Epidermal melanocyte (primary cell): ENCODE results near the gene GALNT7.

Experiments used
- DNase-seq: peaks from one replicate; pipeline ENCODE4 v3.0.0; 2011; ENCODE audit warnings: low spot score; ENCODE audit not compliant: insufficient read length

Gene GALNT7

DNA sequence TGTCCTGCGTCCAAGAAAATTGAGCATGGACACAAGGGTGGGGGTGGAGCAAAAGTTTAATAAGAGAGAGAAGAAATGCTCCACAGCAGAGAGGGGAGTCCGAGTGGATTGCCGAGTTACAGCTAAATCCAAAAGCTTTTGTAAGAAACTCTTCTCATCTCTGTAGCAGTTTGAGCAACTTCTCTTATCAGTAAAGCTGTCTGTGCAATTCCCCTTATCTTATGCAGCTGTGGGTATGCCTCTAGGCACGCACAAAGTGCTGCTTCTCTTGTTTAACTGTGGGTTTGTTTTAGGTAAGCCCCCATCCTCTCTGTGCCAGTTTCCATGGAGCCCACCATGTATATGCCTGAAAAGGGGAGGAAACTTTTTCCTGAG is 120.7 kb downstream of the GALNT7 start:
- DNase-seq, result no peak

DNA sequence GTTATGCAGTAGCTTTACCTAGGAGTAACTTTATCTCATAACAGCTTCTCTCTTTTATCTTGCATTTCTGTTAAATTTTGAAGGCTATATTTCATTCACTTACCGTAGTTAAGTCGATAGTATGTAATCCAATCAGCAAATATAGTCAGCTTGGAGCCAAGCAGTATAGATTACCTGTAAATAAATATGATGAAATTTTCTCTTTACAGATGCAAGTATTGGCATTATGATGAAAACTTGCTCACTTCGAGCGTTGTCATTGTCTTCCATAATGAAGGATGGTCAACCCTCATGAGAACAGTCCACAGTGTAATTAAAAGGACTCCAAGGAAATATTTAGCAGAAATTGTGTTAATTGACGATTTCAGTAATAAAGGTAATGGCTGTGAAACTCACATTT is 123.3 kb downstream of the GALNT7 start:
- no peak for DNase-seq

DNA sequence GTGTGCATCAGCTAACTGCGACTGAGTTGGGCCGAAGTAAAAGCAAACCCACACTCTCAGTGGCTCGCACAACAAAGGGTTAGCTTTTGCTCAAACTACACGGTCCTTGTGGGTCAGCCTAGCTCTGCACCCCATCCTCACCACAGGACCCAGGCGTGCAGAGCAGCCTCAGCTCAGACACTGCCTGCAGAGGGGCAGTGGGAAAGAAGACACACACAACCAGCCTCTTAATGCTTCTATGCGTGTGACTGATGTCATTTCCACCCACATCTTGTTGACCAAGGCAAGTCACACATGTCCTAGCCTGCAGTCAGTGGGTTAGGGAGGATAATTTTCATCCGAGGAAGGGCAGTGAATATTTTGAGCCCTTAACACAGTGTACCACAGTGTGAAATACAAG is 125.1 kb downstream of the GALNT7 start:
- no peak for DNase-seq

DNA sequence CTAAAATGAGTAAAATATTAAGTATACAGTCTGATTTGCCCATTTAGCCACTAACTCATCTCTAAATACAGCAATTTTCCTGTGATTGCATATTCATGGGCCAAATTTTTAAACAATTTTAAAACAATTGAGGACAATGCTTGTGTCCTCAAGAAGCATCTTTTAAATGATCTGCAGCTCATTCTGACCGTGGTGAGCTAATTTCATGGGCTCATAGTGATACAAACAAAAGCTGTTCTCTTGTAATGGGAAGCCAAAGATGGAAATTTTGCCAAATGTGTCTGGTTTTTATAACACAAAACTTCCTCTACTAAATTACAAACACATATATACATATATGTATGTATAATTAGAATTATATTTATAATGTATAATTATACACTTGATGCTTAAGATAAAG is 125.8 kb downstream of the GALNT7 start:
- no peak for DNase-seq

DNA sequence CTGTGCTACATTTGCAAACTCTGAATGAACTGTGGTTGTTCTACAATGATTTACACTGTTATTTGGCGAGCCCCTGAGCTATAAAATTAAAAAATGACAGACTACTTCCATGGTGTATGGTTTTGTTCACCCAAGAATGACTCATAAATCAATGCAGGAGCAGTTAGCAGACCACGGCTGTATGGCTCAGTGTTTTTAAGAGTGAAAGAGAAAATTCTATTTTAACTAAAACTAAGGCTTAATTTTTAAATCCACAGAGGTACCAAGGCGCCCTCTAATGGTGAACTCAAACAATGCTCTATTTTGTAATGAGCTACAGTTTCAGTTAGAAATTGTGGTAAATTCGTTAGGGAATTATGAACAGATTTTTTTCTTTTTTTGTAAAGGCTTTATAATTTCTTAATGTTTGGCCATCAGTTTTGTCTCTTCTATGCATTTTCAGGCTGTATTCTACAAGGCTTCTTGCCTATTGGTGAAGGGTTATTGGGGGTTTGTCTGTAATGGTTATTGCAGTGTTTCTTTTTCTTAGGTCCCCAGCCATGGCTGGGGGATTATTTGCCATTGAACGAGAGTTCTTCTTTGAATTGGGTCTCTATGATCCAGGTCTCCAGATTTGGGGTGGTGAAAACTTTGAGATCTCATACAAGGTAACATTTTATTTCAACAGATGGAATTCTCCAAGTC is 133.0 kb downstream of the GALNT7 start:
- DNase-seq, result no peak

DNA sequence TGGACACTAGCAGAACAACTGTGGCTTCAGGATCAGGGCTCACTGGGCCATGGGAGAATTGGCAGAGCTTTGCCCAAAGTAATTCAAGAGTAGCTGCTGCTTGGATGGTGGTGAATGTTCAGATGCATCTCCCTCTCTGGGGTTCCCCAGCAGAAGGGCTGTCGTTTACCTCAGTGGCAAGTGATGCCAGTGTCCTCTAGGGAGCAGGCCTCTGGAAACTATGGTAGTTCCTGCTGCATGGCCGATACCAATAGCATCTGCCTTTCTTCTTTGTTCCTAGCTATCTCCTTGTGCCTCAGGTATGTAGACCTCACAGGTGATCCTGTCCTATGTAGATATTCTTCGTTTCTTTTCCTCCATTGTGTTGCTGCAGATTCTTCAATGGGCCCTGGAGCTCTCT is 139.2 kb downstream of the GALNT7 start:
- DNase-seq, result no peak

DNA sequence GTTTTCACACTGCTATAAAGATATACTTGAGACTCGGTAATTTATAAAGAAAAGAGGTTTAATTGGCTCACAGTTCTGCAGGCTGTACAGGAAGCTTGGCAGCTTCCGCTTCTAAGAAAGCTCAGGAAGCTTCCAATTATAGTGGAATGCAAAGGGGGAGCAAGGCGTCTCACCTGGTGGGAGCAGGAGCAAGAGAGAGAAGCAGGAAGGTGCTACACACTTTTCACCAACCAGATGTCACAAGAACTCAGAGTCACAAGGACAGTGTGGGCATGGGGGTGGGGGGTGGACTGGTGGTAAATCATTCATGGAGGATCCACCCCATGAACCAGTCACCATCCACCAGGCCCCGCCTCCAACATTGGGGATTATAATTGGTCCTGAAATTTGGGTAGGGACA is 142.8 kb downstream of the GALNT7 start:
- DNase-seq, result no peak

DNA sequence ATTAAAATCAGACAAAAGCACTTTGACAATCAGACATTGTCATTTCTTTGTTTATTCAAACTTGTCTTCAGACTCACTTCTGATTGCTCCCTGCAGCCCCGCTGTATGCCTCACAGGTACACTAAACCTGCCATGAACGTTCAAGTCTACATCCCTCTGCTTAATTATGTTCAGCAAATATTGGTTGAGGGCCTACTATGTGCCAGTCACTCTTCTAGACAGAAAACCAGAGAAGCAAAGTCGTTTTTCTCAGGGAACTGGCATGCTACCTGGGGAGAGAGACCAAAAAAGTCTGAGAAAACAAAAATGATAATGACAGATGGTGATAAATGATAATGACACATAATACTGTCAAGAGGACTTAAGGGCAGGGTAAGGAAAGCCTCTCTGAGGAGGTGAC is 146.1 kb downstream of the GALNT7 start:
- DNase-seq, result no peak

DNA sequence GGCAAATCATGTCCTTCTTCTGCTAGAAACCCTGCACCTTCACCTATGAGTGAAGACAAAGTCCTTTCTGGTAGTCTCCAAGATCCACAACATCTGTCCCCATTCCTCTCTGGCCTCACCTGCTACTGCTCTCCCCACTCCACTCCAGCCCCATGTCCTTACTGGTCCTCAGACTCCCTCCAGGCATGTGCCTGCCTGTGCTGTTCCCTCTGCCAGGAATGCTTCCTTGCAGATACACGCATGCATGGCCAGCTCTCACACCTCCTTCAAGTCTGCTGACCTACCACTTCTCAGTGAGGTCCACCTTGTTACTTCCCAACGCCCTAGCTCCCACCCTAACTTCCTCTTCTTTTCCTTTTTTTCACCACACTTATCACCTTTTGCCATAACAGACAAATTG is 147.4 kb downstream of the GALNT7 start:
- DNase-seq, result no peak

DNA sequence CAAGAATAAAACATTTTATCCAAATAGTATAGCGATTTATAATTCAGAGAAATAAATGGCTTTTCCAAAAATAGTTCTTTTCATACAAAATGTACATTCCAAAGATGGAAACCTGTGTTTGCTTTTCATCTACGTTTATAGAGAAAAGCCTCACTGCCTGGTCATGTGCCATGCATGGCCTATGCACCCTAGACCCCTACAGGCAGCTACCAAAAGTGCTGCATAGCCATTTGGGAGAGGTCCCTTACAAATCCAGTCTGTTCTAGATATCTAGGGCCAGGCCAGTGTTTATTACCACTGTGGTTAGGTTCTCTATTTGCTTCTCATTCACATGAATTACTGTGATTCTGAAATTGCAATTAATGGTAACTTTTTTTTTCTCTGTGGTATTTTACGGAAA is 148.4 kb downstream of the GALNT7 start:
- DNase-seq, result no peak

DNA sequence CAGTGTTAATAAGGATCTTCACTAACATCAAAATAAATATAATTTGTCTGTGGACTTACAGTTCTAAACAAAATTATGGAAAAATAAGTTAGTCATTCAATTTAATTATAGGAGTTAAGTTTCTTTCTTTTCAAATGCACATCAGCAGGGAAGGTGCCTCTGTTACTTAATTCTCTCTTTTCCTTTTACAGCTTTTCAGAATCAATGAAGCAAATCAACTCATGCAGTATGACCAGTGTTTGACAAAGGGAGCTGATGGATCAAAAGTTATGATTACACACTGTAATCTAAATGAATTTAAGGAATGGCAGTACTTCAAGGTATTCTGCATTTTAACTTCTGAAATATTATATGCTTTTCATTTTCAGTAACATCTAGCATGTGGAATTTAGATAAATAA is 149.6 kb downstream of the GALNT7 start:
- no peak for DNase-seq

DNA sequence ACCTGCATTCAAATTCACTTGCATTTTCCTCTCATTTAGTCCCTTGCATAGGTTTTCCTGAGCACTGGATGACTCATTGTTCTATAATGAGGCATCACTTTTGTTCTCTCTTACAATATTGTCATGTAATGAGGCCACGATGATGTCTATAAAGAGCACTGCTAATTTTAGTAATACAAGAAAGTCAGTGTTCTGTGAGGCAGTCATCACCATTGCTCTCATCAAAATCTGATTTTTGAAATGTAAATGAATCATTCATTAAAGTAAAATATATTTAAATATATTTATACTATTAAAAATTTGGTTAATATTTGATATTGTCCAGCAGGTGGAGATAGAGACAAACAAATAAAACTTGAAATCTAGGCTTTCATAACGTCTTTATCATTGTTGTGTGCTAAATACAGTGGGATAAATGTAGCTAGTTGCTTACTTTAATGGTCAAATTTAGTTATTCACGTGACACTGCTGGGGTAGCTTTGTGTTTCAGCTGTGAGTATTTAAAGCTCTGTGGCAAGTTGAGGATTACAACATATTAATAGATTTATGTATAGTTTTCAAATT is 150.1 kb downstream of the GALNT7 start:
- no peak for DNase-seq

DNA sequence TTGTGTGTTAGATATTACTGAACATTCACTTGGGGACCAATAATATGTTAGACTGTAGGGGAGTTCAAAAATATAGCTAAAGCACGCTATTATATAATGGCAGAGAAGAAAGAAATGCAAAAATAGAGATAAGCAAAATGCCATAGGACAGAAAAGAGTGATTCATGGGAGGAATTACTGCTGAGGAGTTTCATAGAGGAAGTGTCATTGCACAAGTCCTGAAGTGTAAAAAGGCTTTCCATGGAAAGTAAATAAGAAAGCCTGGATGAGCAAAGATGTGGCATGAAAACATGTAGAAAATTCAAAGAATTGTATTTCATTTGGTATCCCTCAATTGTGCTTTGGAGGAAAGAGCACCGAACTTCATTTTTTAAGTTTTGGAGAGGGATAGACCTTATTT is 151.1 kb downstream of the GALNT7 start:
- DNase-seq, result no peak

DNA sequence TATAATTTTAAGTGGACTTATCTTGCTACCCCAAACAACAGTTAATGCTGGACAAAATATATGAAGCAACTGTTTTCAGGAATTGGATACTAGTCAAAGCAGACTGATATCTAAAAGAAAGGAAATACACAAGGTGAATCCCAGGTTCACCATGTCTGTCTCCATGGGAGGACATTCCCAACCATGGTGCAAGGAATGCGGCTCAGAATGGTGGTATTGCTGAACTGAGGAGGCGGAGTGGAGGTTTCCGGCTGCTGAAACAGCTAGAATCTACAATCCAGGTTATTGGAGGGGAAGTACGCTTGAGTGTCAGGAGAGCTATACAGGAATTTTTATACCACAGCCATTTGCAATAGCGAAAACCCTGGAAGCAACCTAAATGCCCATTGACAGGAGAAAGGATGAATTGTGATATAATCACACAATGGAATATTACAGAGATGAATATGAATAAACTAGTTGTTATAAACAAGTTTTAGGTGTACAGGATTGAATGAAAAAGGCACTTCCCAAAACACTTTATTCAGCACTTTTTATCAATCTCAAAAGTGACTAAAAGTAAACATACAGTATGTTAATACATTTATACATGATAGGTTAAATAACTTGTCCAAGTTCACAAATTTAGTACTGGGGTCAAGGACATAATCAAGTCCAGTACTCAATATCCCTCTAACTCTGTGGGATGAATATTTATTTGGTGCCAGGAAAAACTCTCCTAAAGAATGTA is 156.6 kb downstream of the GALNT7 start:
- no peak for DNase-seq

DNA sequence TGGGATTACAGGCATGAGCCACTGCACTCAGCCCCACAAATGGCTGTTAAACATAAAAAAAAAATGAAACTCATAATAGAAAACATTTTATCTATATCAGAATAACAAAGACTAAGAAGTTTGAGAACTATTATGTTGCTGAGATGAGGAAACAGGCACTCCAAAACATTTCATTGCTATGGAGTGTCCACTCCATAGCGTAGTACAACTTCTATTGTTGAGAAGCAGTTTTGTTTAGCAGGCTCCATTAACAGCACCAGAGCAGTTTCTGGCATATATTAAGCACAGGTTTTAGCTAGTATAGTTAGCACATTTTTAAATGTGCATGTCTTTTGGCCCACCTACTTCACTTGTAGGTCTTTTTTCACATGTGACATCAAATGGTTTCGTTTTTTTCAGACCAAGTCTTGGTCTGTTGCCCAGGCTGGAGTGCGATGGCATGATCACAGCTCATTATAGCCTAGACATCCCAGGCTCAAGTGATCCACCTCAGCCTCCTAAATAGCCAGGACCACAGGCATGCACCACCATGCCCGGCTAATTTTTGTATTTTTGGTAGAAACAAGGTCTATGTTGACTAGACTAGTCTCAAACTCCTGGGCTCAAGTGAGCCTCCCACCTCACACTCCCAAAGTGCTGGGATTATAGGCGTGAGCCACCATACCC is 159.8 kb downstream of the GALNT7 start:
- no peak for DNase-seq

DNA sequence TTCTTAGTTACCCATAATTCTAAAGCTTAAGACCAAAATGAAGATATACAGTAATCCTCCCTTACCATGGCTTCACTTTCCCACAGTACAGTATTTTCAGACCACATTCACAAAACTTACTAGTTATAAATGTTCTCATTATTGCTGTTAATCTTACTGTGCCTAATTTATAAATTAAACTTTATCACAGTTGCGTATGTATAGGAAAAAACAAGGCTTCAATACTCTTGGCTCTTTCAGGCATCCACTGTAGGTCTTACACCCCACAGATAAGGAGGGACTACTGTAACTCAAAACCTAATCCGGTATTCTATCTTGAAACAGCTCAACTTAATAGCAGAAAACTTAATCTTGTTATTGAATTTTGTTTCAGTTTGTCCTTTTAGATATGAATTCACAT is 162.0 kb downstream of the GALNT7 start:
- no peak for DNase-seq

DNA sequence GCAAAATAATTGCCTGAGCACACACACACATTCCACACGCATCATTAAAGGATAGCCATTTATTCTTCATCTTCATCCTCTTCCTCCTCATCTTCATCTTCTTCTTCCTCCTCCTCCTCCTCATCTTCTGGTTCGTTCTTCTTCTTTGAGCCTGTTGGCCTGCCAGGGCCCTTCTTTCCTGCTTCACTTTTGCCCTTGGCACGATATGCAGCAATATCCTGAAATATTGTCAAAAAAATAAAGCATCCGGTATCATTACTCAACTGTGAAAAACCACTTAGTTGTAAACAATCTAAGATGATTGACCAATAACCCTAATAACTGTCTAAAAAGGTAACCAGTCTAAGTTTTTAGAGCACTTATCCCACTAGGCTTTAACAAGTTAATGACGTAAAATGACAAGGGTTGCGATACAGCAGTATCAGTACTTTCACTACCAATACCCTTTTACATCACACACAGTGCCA is 163.4 kb downstream of the GALNT7 start:
- DNase-seq, result no peak

DNA sequence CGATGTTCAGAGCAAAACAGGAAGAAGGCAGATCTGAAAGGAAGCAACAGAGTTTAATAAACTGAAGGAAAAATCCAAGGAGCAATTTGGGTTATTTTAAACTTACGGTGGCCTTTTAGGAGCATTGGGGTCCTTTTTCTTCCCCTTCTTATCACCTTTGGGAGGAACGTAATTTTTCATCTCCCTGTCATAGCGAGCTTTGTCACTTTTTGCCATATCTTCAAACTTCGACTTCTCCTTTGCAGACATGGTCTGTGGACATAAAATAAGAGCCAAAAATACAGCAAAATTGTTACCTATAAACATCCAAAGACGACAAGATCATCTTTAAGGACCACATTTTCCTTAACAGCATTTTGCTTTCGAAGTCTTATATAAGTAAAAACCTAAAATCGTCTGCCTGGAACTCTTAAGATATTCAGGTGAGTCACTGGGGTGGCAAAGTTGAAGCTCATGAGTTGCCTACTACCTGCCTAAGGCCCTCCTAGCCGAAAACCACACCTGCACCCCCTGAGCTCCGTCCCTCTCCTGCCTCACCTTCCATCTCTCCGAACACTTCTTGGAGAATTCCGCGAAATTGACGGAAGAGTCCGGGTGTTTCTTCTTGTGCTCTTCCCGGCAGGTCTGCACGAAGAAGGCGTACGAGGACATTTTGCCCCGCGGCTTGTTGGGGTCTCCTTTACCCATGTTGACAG is 164.5 kb downstream of the GALNT7 start:
- no peak for DNase-seq

DNA sequence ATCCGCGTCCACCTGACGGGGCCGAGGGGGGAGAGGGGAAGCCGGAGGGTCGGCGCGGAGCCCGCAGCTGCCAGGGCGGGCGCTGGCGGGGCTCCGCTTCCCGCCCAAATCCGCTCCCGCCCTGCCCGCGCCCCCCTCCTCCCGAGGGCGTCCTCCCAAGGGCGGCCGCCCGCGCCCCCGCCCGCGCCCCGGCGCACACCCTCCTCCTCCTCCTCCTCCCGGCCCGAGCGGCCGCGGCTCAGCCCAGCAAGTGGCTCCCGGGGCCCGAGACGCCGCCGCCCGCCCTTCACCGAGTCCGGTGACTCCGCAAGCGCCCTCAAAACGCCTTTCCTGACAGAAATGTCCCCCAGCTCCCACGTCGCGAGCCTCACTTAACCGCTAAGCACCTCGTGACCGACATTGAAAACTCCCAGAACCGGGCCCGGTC is 165.1 kb downstream of the GALNT7 start:
- no peak for DNase-seq

DNA sequence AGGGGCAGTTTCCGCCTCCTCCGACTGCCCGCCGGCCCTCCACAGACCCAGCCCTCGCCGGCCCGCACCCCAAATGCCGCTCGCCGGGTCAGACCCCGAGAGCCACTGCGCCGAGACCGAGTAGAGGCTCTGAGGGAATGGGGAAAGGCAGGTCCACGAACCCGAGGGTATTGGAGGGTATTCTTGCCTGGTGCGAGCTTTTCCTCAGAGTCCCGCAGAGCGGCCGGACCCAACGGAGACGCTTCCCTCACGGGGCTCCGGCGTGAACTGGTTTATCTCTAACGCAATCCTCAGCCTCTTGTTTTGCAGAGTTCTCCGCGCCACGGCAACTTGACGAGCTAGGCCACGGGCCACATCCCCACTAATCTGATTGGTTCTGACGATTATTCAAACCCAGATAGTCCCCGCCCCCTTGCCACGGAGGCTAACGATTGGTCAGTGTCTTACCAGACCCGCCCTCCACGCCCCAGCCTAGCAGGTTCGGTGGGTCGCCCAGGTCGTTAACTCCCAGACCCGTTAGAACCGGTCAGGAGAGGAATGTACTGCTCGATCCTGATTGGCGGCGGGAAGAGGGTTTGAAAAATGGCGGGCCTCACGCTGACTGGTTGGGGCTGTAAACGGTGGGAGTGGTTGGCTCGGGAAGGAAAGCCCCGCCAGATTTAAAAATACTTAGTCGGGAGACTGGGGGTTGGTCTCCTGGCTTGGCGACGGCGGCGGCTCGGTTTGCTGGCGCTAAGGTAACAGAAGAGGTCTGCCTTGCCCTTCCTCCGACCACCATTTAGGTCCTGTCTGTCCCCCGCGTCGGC is 165.7 kb downstream of the GALNT7 start, which contains the start of gene HMGB2:
TSS of gene HMGB2 (minus strand) at position 274 of the 806 bp plus-strand sequence. CDS start 709 bp downstream, outside the sequence.
- peak; percentile 97 for DNase-seq
